PC-3 (cell line): ENCODE measurements around the gene ADH5.
"Not testable (repeated sequence)": the region's sequence is repeated elsewhere in the genome, so short reads cannot be mapped to it uniquely, and the experiment has no call there.

Experiments
- EZH2 ChIP-seq: fragments of 300-600 bp; sonication (generic); IDR thresholded peaks from one replicate; pipeline ENCODE4 v1.6.1; 2017; ENCODE audit warnings: antibody characterized with exemption, mild to moderate bottlenecking, low read length; ENCODE audit not compliant: unreplicated experiment
- EZH2phosphoT487 ChIP-seq: fragments of 300-600 bp; sonication (generic); IDR thresholded peaks from 2 replicates; pipeline ENCODE4 v1.6.1; 2018; ENCODE audit warnings: mild to moderate bottlenecking, antibody characterized with exemption, low read length, borderline replicate concordance
- TF ChIP-seq, protein P1 (sequence below): fragments of 300-600 bp; sonication (generic); conservative IDR thresholded peaks from 2 replicates; pipeline ENCODE4 v1.5.1; 2017; ENCODE audit warnings: antibody characterized with exemption, low read depth, mild to moderate bottlenecking, low read length

DNA sequence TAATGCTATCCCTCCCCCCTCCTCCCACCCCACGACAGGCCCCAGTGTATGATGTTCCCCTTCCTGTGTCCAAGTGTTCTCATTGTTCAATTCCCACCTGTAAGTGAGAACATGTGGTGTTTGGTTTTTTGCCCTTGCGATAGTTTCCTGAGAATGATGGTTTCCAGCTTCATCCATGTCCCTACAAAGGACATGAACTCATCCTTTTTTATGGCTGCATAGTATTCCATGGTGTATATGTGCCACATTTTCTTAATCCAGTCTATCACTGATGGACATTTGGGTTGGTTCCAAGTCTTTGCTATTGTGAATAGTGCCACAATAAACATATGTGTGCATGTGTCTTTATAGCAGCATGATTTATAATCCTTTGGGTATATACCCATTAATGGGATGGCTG lies 23.1 kb downstream of the ADH5 start:
- not testable (repeated sequence) for TF ChIP-seq EZH2phosphoT487, EZH2
- TF ChIP-seq, protein P1, sequence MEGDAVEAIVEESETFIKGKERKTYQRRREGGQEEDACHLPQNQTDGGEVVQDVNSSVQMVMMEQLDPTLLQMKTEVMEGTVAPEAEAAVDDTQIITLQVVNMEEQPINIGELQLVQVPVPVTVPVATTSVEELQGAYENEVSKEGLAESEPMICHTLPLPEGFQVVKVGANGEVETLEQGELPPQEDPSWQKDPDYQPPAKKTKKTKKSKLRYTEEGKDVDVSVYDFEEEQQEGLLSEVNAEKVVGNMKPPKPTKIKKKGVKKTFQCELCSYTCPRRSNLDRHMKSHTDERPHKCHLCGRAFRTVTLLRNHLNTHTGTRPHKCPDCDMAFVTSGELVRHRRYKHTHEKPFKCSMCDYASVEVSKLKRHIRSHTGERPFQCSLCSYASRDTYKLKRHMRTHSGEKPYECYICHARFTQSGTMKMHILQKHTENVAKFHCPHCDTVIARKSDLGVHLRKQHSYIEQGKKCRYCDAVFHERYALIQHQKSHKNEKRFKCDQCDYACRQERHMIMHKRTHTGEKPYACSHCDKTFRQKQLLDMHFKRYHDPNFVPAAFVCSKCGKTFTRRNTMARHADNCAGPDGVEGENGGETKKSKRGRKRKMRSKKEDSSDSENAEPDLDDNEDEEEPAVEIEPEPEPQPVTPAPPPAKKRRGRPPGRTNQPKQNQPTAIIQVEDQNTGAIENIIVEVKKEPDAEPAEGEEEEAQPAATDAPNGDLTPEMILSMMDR: not testable (repeated sequence)
